Lower lobe of right lung (tissue), 2 donors: ENCODE data around the gene ZNF804A. TPM values are rescaled to one million over a fixed set of nuclear protein-coding genes. Genes with fewer than 3 reads are reported as not detected.
A peak's percentile ranks its signal among the peaks of the same experiment; 100 is the strongest.

Experiments
- ATAC-seq, 2 donors: fragments of 200-7000 bp; cut with Tn5 transposase; one replicate each; pipeline ENCODE4 v1.9.1; 2020 to 2022; ENCODE audit warnings: mild to moderate bottlenecking in 2 of 2, moderate library complexity in 2 of 2
- DNase-seq: peaks from one replicate; pipeline ENCODE4 v3.0.0-alpha.2; 2020
- H3K27ac ChIP-seq: fragments of 200-600 bp; one replicate; pipeline ENCODE4 v1.8.0; 2022
- H3K27me3 ChIP-seq: fragments of 200-600 bp; one replicate; pipeline ENCODE4 v1.8.0; 2022; ENCODE audit warnings: low read depth
- H3K36me3 ChIP-seq: fragments of 200-600 bp; one replicate; pipeline ENCODE4 v1.8.0; 2022; ENCODE audit warnings: mild to moderate bottlenecking
- H3K4me1 ChIP-seq: fragments of 200-600 bp; one replicate; pipeline ENCODE4 v1.8.0; 2022
- H3K4me3 ChIP-seq: fragments of 200-600 bp; one replicate; pipeline ENCODE4 v1.8.0; 2022; ENCODE audit warnings: mild to moderate bottlenecking
- H3K9me3 ChIP-seq: fragments of 200-600 bp; one replicate; pipeline ENCODE4 v1.8.0; 2022
- CTCF ChIP-seq: fragments of 200-600 bp; IDR thresholded peaks from one replicate; pipeline ENCODE4 v1.8.0; 2022; ENCODE audit warnings: antibody characterized with exemption, mild to moderate bottlenecking
- intact Hi-C: fragments of 100-400 bp; cut with DNase I; formaldehyde crosslinking; loops from one replicate; pipeline ENCODE4 v1.11.0; 2022
- total RNA-seq: library from RNA; stranded (reverse); fragmentation: NEBNext Ultra II Directional; extraction: Animal tissue kit (Norgen Biotek cat#: 25700); gene quantifications from one replicate; pipeline ENCODE4 v1.2.1, GENCODE V29; 2021
- donor health status: DM: no; HTN: yes; CAD: no; lungs with severe emphysema.

The ZNF804A gene
- total RNA-seq, 1 donor from 2014 or later = 1.3 TPM

GRCh38 chr2:184596819-184597411 lies 1.4 kb upstream of the ZNF804A start:
- H3K4me1 ChIP-seq = peaks cover 8% of the 10 kb centered on the region
- H3K9me3 ChIP-seq = no peaks in the 10 kb centered on the region
- peak overlapping the region; percentile 84 for H3K27ac ChIP-seq
- no peaks in the 10 kb centered on the region for H3K36me3 ChIP-seq
- H3K4me3 ChIP-seq = peak overlapping the region; percentile 63
- DNase-seq (no peak), ATAC-seq (peak; percentile 48 to 58)
- intact Hi-C loops = no loop called here
- TF ChIP-seq CTCF = no peak
- peaks cover 27% of the 10 kb centered on the region for H3K27me3 ChIP-seq

GRCh38 chr2:184597571-184597991 lies 748 bp upstream of the ZNF804A start:
- ATAC-seq = peak; percentile 67 to 69
- Histone ChIP-seq H3K4me1 (peaks cover 8% of the 10 kb centered on the region), H3K27ac (peak overlapping the region; percentile 84), H3K36me3 (no peaks in the 10 kb centered on the region), H3K27me3 (peaks cover 27% of the 10 kb centered on the region), H3K9me3 (no peaks in the 10 kb centered on the region), H3K4me3 (peak overlapping the region; percentile 63)
- intact Hi-C loops = no loop called here
- peak; percentile 52 for DNase-seq
- TF ChIP-seq CTCF = no peak

- no peak for ATAC-seq
- H3K36me3 ChIP-seq = no peaks in the 10 kb centered on the region
- H3K27me3 ChIP-seq = peaks cover 31% of the 10 kb centered on the region
- intact Hi-C loops = no loop called here
- H3K9me3 ChIP-seq = no peaks in the 10 kb centered on the region
- DNase-seq = no peak
- H3K27ac ChIP-seq = peak overlapping the region; percentile 84
- TF ChIP-seq CTCF = no peak
- peak overlapping the region; percentile 63 for H3K4me3 ChIP-seq
- H3K4me1 ChIP-seq = peaks cover 8% of the 10 kb centered on the region
Measured at GRCh38 chr2:184598002-184598315, 370 bp upstream of the ZNF804A start.

GRCh38 chr2:184599054-184599871 lies 934 bp downstream of the ZNF804A start:
- intact Hi-C loops = no loop called here
- H3K4me3 ChIP-seq = peak overlapping the region; percentile 63
- no peaks in the 10 kb centered on the region for H3K36me3 ChIP-seq
- H3K27ac ChIP-seq = peak overlapping the region; percentile 84
- H3K9me3 ChIP-seq = no peaks in the 10 kb centered on the region
- peaks cover 8% of the 10 kb centered on the region for H3K4me1 ChIP-seq
- DNase-seq (no peak), ATAC-seq (peak; percentile 39 to 60)
- H3K27me3 ChIP-seq = peaks cover 34% of the 10 kb centered on the region
- TF ChIP-seq CTCF = no peak

- Histone ChIP-seq H3K4me3 (peak overlapping the region; percentile 63), H3K27ac (peak overlapping the region; percentile 84), H3K27me3 (peaks cover 34% of the 10 kb centered on the region), H3K36me3 (no peaks in the 10 kb centered on the region), H3K9me3 (no peaks in the 10 kb centered on the region), H3K4me1 (peaks cover 8% of the 10 kb centered on the region)
- no peak for DNase-seq
- peak; percentile 37 to 56 for ATAC-seq
- TF ChIP-seq CTCF = no peak
- intact Hi-C loops = no loop called here
Measured at GRCh38 chr2:184599872-184600222, 1.5 kb downstream of the ZNF804A start.
